Measurements from ENCODE around the gene HAUS8. TPM values are rescaled to one million over a fixed set of nuclear protein-coding genes. Genes with fewer than 3 reads are reported as not detected.

HAUS8 gene
- total RNA-seq, 1 experiment from 2014 or later, result 30.8 TPM

DNA sequence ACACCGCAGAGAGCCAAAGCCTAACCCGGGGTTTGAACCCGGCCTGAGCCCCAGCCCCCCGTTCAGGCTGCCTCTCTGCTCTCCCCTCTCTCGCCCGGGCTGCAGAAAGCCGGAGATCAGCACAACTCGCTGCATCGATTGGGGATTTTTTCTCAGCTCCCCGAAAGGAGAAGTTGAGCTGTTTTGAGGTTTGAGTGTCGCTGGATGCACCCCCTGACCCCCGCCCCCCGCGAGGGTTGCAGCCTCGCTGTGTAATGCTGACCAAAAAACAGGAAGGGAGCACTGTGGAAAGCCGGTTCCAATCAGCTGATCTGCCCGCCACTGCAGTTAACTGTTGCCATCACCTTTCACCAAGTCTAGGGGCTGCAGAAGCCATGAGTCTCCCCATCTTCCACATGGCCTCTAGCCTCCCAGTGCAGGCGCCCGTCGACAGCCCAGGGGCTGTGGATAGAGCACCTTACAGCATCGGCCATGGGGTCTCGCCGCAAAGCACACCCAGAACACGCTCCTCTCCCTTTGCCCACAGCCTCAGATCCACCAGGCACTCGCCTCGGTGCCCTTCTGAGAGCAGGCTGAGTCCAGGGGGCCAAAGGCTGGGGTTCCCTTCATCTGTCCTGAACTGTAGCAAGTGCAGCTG is 34.8 kb upstream of the HAUS8 start:
- no peaks in the 10 kb centered on the region for H3K27me3 ChIP-seq (ENCODE audit: insufficient read depth, low read depth)
- intact Hi-C loops (cut with micrococcal nuclease; ENCODE audit: unreplicated experiment), result no loop called here
- H4K20me1 ChIP-seq (ENCODE audit: insufficient read depth), result peaks cover 10% of the 10 kb centered on the region; the same call in 1 of the 2 replicates
- H3K4me1 ChIP-seq (replicated peaks; ENCODE audit: insufficient read depth), result peaks cover 24% of the 10 kb centered on the region
- no peaks in the 10 kb centered on the region for H3K9me2 ChIP-seq (ENCODE audit: insufficient read depth)
- peaks cover 62% of the 10 kb centered on the region for H3K79me2 ChIP-seq (ENCODE audit: low read depth)
- no peaks in the 10 kb centered on the region for H3K9me3 ChIP-seq (ENCODE audit: insufficient read depth, low read depth)
- ChIA-PET POLR2A (ENCODE audit: unreplicated experiment) (no interaction called here), CTCF (no interaction called here)
- no peak overlapping the region for H3K4me2 ChIP-seq
- H3K36me3 ChIP-seq (ENCODE audit: low read depth), result peaks cover 5% of the 10 kb centered on the region; the same call in 1 of the 2 replicates
- H3K27ac ChIP-seq, result no peak overlapping the region
- no peak overlapping the region for H2AFZ ChIP-seq
- no peak overlapping the region for H3K4me3 ChIP-seq
- no peak for TF ChIP-seq EZH2 (IDR thresholded peaks at IDR 0.05; ENCODE audit: low read depth)
- no peak for TF ChIP-seq CTCF (conservative IDR thresholded peaks at IDR 0.05)
- peaks cover 46% of the 10 kb centered on the region for H3F3A ChIP-seq (ENCODE audit: insufficient read depth, low read depth)
- BruUV-seq (replicated peaks), result no TSS peak
- no peak for DNase-seq

- Histone ChIP-seq H3K27ac (peak overlapping the region; percentile 15; the same call in 1 of the 2 replicates), H3K36me3 (ENCODE audit: low read depth) (0 out of 2 replicates have a peak, but pooled peaks cover 5% of the 10 kb centered on the region), H3K79me2 (ENCODE audit: low read depth) (peaks cover 70% of the 10 kb centered on the region), H2AFZ (no peak overlapping the region), H3K9me2 (ENCODE audit: insufficient read depth) (no peaks in the 10 kb centered on the region), H3K27me3 (ENCODE audit: insufficient read depth, low read depth) (no peaks in the 10 kb centered on the region), H3K9me3 (ENCODE audit: insufficient read depth, low read depth) (no peaks in the 10 kb centered on the region), H3K4me2 (no peak overlapping the region), H3K4me3 (no peak overlapping the region), H4K20me1 (ENCODE audit: insufficient read depth) (peaks cover 10% of the 10 kb centered on the region; the same call in 1 of the 2 replicates), H3K4me1 (replicated peaks; ENCODE audit: insufficient read depth) (peaks cover 24% of the 10 kb centered on the region), H3F3A (ENCODE audit: insufficient read depth, low read depth) (peaks cover 46% of the 10 kb centered on the region)
- BruUV-seq (replicated peaks), result no TSS peak
- DNase-seq, result peak in 1 of 2 experiments; percentile 18
- TF ChIP-seq EZH2 (IDR thresholded peaks at IDR 0.05; ENCODE audit: low read depth) (no peak), CTCF (conservative IDR thresholded peaks at IDR 0.05) (no peak)
- ChIA-PET POLR2A (ENCODE audit: unreplicated experiment) (no interaction called here), CTCF (no interaction called here)
- intact Hi-C loops (cut with micrococcal nuclease; ENCODE audit: unreplicated experiment), result no loop called here
Measured at GRCh38 chr19:17109300-17109699, 34.0 kb upstream of the HAUS8 start.

GRCh38 chr19:17108453-17108784 is 33.2 kb upstream of the HAUS8 start:
- intact Hi-C loops (cut with micrococcal nuclease; ENCODE audit: unreplicated experiment), result loop anchor here (1.0 kb wide), 1 partner anchor 28 kb away; no protein-coding TSS in a partner anchor
- Histone ChIP-seq H3K79me2 (ENCODE audit: low read depth) (peaks cover 70% of the 10 kb centered on the region), H3K27me3 (ENCODE audit: insufficient read depth, low read depth) (no peaks in the 10 kb centered on the region), H2AFZ (no peak overlapping the region), H4K20me1 (ENCODE audit: insufficient read depth) (peaks cover 5% of the 10 kb centered on the region; the same call in 1 of the 2 replicates), H3F3A (ENCODE audit: insufficient read depth, low read depth) (peaks cover 40% of the 10 kb centered on the region), H3K4me2 (peak overlapping the region; percentile 65), H3K36me3 (ENCODE audit: low read depth) (peaks cover 5% of the 10 kb centered on the region; the same call in 1 of the 2 replicates), H3K4me1 (replicated peaks; ENCODE audit: insufficient read depth) (peaks cover 24% of the 10 kb centered on the region), H3K27ac (peak overlapping the region; percentile 68), H3K9me2 (ENCODE audit: insufficient read depth) (no peaks in the 10 kb centered on the region), H3K4me3 (no peak overlapping the region; the same call in 1 of the 2 replicates), H3K9me3 (ENCODE audit: insufficient read depth, low read depth) (no peaks in the 10 kb centered on the region)
- ChIA-PET CTCF (no interaction called here), POLR2A (ENCODE audit: unreplicated experiment) (no interaction called here)
- TF ChIP-seq EZH2 (IDR thresholded peaks at IDR 0.05; ENCODE audit: low read depth), result no peak
- TF ChIP-seq CTCF (conservative IDR thresholded peaks at IDR 0.05), result no peak
- BruUV-seq (replicated peaks), result no TSS peak
- DNase-seq, result no peak
